Measurements from ENCODE around the gene USP28.

Gene USP28

DNA sequence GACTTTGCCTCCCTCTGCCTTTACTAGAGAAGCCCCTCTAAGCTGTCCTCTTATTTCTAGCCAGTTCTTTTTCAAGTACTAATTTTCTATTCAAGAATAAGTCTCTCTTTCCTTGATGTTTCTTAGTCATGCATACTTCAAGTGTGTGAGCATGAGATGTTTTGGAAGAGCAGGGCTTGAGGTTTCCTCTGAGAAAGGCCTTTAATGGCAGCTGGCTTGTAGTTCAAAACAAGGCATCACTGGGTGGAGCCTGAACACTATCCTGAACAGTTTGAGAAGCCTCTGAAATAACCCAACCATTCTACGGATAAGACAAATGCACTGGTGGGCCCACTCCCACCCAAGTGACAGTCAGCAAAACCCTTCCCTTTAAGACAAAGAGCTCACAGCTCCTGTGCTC, 58.2 kb downstream of the USP28 start:
- in situ Hi-C loops (cut with HindIII; ENCODE audit: low sequenced_read_pairs): no loop called here
- no peak overlapping the region for H3K4me3 ChIP-seq (ENCODE audit: low read depth, low read length)
- peak; percentile 10 for DNase-seq (ENCODE audit: low read depth, low spot score)
- TF ChIP-seq, protein P1, sequence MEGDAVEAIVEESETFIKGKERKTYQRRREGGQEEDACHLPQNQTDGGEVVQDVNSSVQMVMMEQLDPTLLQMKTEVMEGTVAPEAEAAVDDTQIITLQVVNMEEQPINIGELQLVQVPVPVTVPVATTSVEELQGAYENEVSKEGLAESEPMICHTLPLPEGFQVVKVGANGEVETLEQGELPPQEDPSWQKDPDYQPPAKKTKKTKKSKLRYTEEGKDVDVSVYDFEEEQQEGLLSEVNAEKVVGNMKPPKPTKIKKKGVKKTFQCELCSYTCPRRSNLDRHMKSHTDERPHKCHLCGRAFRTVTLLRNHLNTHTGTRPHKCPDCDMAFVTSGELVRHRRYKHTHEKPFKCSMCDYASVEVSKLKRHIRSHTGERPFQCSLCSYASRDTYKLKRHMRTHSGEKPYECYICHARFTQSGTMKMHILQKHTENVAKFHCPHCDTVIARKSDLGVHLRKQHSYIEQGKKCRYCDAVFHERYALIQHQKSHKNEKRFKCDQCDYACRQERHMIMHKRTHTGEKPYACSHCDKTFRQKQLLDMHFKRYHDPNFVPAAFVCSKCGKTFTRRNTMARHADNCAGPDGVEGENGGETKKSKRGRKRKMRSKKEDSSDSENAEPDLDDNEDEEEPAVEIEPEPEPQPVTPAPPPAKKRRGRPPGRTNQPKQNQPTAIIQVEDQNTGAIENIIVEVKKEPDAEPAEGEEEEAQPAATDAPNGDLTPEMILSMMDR (IDR thresholded peaks at IDR 0.05; ENCODE audit: low read depth, low read length): no peak

DNA sequence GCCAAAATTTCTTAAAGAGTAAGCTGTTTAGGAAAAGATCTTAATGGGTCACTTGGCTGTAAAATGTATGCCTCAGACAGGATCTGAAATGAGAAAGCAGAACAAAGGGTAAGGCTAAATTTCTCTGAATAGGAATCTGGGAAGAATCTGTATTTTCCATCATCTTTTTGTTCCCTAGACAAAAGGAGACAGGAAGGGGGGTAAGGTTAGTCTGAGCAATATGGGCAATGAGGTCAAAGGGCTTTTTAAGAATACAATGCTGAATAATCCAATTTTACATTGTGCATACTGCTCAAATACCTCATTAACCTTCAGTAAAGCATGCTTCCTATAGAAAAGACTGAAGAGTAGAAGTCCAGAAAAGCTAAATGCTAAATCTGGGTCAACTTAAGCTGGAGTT, 61.2 kb downstream of the USP28 start:
- H3K4me3 ChIP-seq (ENCODE audit: low read depth, low read length): no peak overlapping the region
- TF ChIP-seq, protein P1 (IDR thresholded peaks at IDR 0.05; ENCODE audit: low read depth, low read length): no peak
- in situ Hi-C loops (cut with HindIII; ENCODE audit: low sequenced_read_pairs): no loop called here
- DNase-seq (ENCODE audit: low read depth, low spot score): no peak

GRCh38 chr11:113808931-113809330, 66.4 kb downstream of the USP28 start:
- in situ Hi-C loops (cut with HindIII; ENCODE audit: low sequenced_read_pairs): no loop called here
- TF ChIP-seq, protein P1 (IDR thresholded peaks at IDR 0.05; ENCODE audit: low read depth, low read length): no peak

GRCh38 chr11:113806406-113806805, 69.0 kb downstream of the USP28 start:
- DNase-seq (ENCODE audit: low read depth, low spot score): no peak
- H3K4me3 ChIP-seq (ENCODE audit: low read depth, low read length): no peak overlapping the region
- TF ChIP-seq, protein P1 (IDR thresholded peaks at IDR 0.05; ENCODE audit: low read depth, low read length): peak; percentile 58
- in situ Hi-C loops (cut with HindIII; ENCODE audit: low sequenced_read_pairs): no loop called here

More at GRCh38 chr11:113808931-113809330, 66.4 kb downstream of the USP28 start:
- no peak overlapping the region for H3K4me3 ChIP-seq (ENCODE audit: low read depth, low read length)
- no peak for DNase-seq (ENCODE audit: low read depth, low spot score)

- DNase-seq (ENCODE audit: low read depth, low spot score): no peak
- H3K4me3 ChIP-seq (ENCODE audit: low read depth, low read length): no peak overlapping the region
- TF ChIP-seq, protein P1 (IDR thresholded peaks at IDR 0.05; ENCODE audit: low read depth, low read length): no peak
- in situ Hi-C loops (cut with HindIII; ENCODE audit: low sequenced_read_pairs): no loop called here
These were observed 69.7 kb downstream of the USP28 start for GRCh38 chr11:113805640-113806039.

DNA sequence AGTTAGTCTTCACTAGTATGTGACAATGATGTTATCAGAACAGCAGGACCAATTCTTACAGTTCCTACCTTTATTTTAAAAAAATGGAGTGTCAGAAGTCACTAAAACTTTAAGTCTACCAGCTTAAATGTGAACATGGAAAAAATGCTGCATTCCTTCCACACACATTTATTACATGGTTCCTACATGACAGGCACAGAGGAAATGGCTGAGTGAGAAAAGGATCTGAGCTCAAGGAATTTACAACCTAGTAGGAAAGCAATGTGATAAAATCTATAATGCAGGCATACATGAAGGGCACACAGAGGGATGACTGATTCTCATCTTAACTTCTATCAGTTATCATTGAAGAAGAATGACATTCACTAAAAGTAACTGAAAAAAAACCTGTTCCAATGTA, 72.8 kb downstream of the USP28 start:
- no peak for DNase-seq (ENCODE audit: low read depth, low spot score)
- in situ Hi-C loops (cut with HindIII; ENCODE audit: low sequenced_read_pairs): no loop called here
- no peak overlapping the region for H3K4me3 ChIP-seq (ENCODE audit: low read depth, low read length)
- TF ChIP-seq, protein P1 (IDR thresholded peaks at IDR 0.05; ENCODE audit: low read depth, low read length): no peak

Data from astrocyte of the spinal cord (primary cell).